Mucosa of rectum (tissue), 2 donors: ENCODE data around the gene SEPTIN10.

ENCODE experiments used
- H3K27ac ChIP-seq, 2 donors: one replicate each; pipeline ENCODE4 v1.7.0; 2013; ENCODE audit warnings: inconsistent platforms in 2 of 2, low read depth in 2 of 2, low read length in 2 of 2
- H3K27me3 ChIP-seq, 2 donors: one replicate each; pipeline ENCODE4 v1.7.0; 2013; ENCODE audit warnings: low read length in 2 of 2; ENCODE audit not compliant: control insufficient read depth in 2 of 2, insufficient read depth in 2 of 2
- H3K36me3 ChIP-seq, 2 donors: one replicate each; pipeline ENCODE4 v1.7.0; 2013; ENCODE audit warnings: low read length in 2 of 2; ENCODE audit not compliant: control insufficient read depth in 2 of 2, insufficient read depth in 2 of 2
- H3K4me1 ChIP-seq, 2 donors: one replicate each; pipeline ENCODE4 v1.7.0; 2013; ENCODE audit warnings: low read length in 2 of 2, mild to moderate bottlenecking in 1 of 2; ENCODE audit not compliant: control insufficient read depth in 2 of 2, insufficient read depth in 2 of 2
- H3K4me3 ChIP-seq, 2 donors: one replicate each; pipeline ENCODE4 v1.7.0; 2013; ENCODE audit warnings: low read length in 2 of 2
- H3K9ac ChIP-seq, 2 donors: one replicate each; pipeline ENCODE4 v1.7.0; 2013; ENCODE audit warnings: low read length in 2 of 2, low read depth in 1 of 2, mild to moderate bottlenecking in 1 of 2
- H3K9me3 ChIP-seq, 2 donors: one replicate each; pipeline ENCODE4 v1.7.0; 2013; ENCODE audit warnings: low read length in 2 of 2; ENCODE audit not compliant: control insufficient read depth in 2 of 2
- donor health status: healthy.
- donor health status: Normal muscosa, but diverticular disease.

The SEPTIN10 gene

DNA sequence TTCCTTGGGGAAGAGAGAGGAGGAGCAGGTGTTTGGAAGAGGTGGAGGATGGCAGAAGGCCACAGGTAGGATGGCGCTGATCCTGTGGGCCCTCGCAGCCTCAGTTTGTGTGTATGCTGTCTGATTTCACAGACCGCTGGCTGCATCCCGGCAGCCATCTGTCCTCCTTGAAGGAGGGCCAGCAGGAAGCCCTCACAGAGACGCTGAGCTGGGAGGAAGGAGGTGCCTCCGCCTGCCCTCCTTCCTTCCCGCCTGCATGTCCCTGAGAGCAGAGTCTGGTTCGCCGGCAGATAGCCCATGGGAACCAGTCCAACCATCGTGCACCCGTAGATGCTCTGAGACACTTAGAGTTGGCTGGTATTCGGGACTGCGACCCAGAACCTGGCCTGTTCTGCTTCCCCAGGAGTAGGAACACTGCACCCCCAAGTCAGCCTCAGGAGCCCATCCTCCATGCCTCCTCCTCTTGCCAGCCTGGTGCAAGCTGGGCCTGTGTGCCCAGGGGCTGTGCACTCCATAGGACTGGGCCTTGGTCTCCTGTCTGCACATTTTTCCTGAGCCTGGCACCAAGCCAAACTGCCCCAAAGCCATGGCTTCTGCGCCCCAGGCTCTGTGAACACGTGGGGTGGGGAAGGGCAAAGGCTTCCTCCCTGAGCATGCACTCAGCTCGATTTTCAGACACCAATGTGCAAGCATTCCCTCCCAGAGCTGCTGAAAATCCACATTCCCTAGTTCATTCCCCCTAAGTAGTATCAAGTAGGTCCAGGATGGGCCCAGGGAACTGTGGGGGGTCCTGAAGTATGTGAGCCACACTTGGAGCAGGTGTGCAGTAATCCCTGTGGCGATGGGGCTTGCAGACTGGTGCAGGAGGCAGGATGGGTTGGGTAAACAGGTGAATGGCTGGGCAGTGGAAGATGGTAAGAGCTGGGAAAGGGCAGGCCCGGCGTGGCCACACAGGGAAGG, 115.6 kb downstream of the SEPTIN10 start:
- Histone ChIP-seq H3K9me3 (no peaks in the 10 kb centered on the region), H3K27ac (peak overlapping the region; percentile 17 to 66), H3K27me3 (no peaks in the 10 kb centered on the region), H3K36me3 (peaks cover 0 to 3% of the 10 kb centered on the region in 2 donors), H3K4me3 (no peak overlapping the region), H3K4me1 (peaks cover 37 to 56% of the 10 kb centered on the region in 2 donors), H3K9ac (no peak overlapping the region)

DNA sequence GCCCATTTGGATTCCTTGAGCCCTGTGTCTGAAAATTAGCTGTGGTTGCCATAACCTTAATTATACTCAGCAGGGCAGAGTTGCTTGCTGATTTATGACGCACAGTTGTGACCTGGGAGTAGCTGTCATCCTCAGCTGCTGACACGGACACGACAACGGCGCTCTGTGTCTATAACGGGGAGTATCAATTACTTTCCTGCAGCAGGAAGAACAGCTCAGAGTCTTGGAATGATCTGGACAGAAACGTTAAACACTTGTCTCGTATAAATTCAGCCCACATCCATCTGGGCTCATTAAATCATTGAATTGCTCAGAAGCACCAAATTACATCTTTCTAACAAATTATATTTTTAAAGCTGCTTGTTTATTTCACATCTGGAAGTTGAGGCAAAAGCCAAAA, 116.3 kb downstream of the SEPTIN10 start:
- no peaks in the 10 kb centered on the region for H3K27me3 ChIP-seq
- H3K36me3 ChIP-seq = peaks cover 0 to 3% of the 10 kb centered on the region in 2 donors
- peaks cover 37 to 56% of the 10 kb centered on the region in 2 donors for H3K4me1 ChIP-seq
- H3K4me3 ChIP-seq = no peak overlapping the region
- H3K9me3 ChIP-seq = no peaks in the 10 kb centered on the region
- peak overlapping the region; percentile 26 to 43 for H3K27ac ChIP-seq
- no peak overlapping the region for H3K9ac ChIP-seq

DNA sequence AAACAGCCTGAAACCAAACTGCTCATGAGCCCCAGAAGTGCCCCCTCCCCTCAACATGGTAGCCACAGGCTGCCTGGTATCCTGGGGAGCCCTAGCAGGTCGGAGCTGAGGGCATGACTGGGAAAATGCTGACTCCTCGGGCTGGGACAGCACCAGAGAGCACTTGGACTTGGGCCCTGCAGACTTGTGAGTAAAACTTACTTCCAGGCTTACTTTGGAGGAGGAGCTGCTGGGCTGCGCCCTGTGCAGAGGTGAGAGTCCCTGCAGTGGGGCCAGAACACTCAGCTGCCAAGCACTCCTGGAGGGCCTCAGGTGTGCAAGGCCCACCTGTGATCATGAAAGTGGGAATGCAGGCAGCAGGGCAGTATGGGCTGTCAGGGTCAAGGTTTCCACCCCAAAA, 119.4 kb downstream of the SEPTIN10 start:
- Histone ChIP-seq H3K4me3 (no peak overlapping the region), H3K27ac (peak overlapping the region; percentile 56 to 86), H3K9me3 (no peaks in the 10 kb centered on the region)

DNA sequence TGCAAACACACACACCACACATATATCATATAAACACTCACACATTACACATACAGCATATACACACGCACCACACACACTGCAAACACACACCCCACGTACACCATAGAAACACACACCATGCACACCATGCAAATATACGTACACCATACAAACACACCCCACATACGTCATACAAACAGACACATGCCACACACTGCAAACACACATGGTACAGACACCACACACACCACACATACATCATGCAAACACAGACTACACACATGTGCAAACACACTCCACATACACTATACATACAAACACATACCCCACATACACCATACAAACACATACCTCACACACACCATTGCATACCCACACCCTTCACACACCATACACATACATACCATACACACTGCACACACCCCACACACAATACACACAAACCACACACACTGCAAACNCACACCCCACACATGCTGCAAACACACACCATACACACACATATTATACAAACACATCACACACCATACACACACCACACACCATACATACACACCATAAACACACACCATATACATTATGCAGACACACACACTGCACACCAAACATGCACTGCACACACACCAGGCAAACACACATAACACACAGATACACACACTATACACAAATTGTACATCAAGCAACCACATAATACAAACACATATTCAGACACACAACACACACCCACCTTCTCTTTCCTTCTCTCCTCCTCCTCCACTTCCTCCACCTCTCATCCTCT, 120.4 kb downstream of the SEPTIN10 start:
- H3K36me3 ChIP-seq = no peaks in the 10 kb centered on the region
- H3K4me3 ChIP-seq = no peak overlapping the region
- H3K4me1 ChIP-seq = peaks cover 20 to 36% of the 10 kb centered on the region in 2 donors
- no peak overlapping the region for H3K9ac ChIP-seq
- no peaks in the 10 kb centered on the region for H3K27me3 ChIP-seq
- no peaks in the 10 kb centered on the region for H3K9me3 ChIP-seq
- H3K27ac ChIP-seq = peak overlapping the region in 1 of 2 donors; percentile 86

More for the DNA sequence above, 119.4 kb downstream of the SEPTIN10 start:
- Histone ChIP-seq H3K36me3 (no peaks in the 10 kb centered on the region), H3K27me3 (no peaks in the 10 kb centered on the region), H3K9ac (peak overlapping the region in 1 of 2 donors; percentile 13), H3K4me1 (peaks cover 26 to 46% of the 10 kb centered on the region in 2 donors)
